SK-N-SH (cell line): Measurements from ENCODE around the gene SSBP2. TPM values are rescaled to one million over a fixed set of nuclear protein-coding genes. Genes with fewer than 3 reads are reported as not detected.

Experiments
- CTCF ChIA-PET: fragments of 300-600, 350-600 bp; formaldehyde crosslinking; extraction: SDS; loops from one replicate; lab custom pipeline; 2021; lab: Yijun Ruan, JAX
- POLR2A ChIA-PET: fragments of 350-600 bp; sonication (Branson Sonifier 250); formaldehyde crosslinking; extraction: SDS; loops from one replicate; lab custom pipeline; 2020; ENCODE audit warnings: antibody characterized with exemption, inconsistent platforms; lab: Yijun Ruan, JAX
- DNase-seq: peaks from one replicate; pipeline ENCODE4 v3.0.0; 2012
- H2AFZ ChIP-seq: fragments of 200-600 bp; sonication (generic); 2 replicates; pipeline ENCODE4 v1.8.1; 2016; ENCODE audit warnings: antibody characterized with exemption, mild to moderate bottlenecking, low read depth
- H3F3A ChIP-seq: fragments of 200-600 bp; sonication (generic); replicated peaks from 2 replicates; pipeline ENCODE3; 2016; ENCODE audit warnings: antibody characterized with exemption, mild to moderate bottlenecking; ENCODE audit not compliant: insufficient read depth
- H3K27ac ChIP-seq, 2 experiments: fragments of 200-500 bp in 1 of 2; fragments of 200-600 bp in 1 of 2; sonication (Bioruptor generic) in 1 of 2; sonication (generic), shearing (Covaris generic) in 1 of 2; 2 replicates each; pipeline versions ENCODE4 v1.5.1 to v1.6.1; 2014 to 2016; ENCODE audit warnings: low read depth in 2 of 2, inconsistent platforms in 1 of 2, low read length in 1 of 2, mild to moderate bottlenecking in 1 of 2, mixed read lengths in 1 of 2
- H3K27me3 ChIP-seq: fragments of 200-600 bp; sonication (generic), shearing (Covaris generic); 2 replicates; pipeline ENCODE4 v1.6.1; 2016; ENCODE audit warnings: mixed run types; ENCODE audit not compliant: insufficient read depth
- H3K36me3 ChIP-seq, 2 experiments: fragments of 200-500 bp in 1 of 2; fragments of 200-600 bp in 1 of 2; sonication (Bioruptor generic) in 1 of 2; sonication (generic) in 1 of 2; replicated peaks in 1 of 2; 2 replicates each; pipeline versions ENCODE3 to v1.5.1; 2014 to 2016; ENCODE audit warnings: low read length in 1 of 2, mild to moderate bottlenecking in 1 of 2; ENCODE audit not compliant: insufficient read depth in 2 of 2, control insufficient read depth in 1 of 2
- H3K4me1 ChIP-seq, 2 experiments: fragments of 200-500 bp in 1 of 2; fragments of 200-600 bp in 1 of 2; sonication (Bioruptor generic) in 1 of 2; sonication (generic), shearing (Covaris generic) in 1 of 2; 2 replicates each; pipeline versions ENCODE4 v1.5.1 to v1.6.1; 2014 to 2016; ENCODE audit warnings: low read depth in 1 of 2, low read length in 1 of 2, mixed run types in 1 of 2; ENCODE audit not compliant: insufficient read depth in 2 of 2, control insufficient read depth in 1 of 2
- H3K4me2 ChIP-seq: fragments of 200-600 bp; sonication (generic), shearing (Covaris generic); 2 replicates; pipeline ENCODE4 v1.6.1; 2017; ENCODE audit warnings: mixed run types
- H3K4me3 ChIP-seq, 2 experiments: fragments of 200-500 bp in 1 of 2; fragments of 200-600 bp in 1 of 2; sonication (Bioruptor generic) in 1 of 2; sonication (generic), shearing (Covaris generic) in 1 of 2; 2 replicates each; pipeline versions ENCODE4 v1.5.1 to v1.8.1; 2014 to 2016; ENCODE audit warnings: low read depth in 2 of 2, inconsistent platforms in 1 of 2, low read length in 1 of 2, mild to moderate bottlenecking in 1 of 2, mixed read lengths in 1 of 2, moderate library complexity in 1 of 2
- H3K79me2 ChIP-seq: fragments of 200-600 bp; sonication (generic); 2 replicates; pipeline ENCODE4 v1.8.1; 2017; ENCODE audit warnings: mild to moderate bottlenecking; ENCODE audit not compliant: insufficient read depth
- H3K9ac ChIP-seq: fragments of 200-600 bp; sonication (generic); 2 replicates; pipeline ENCODE4 v1.6.1; 2017; ENCODE audit warnings: mixed run types
- H3K9me2 ChIP-seq: fragments of 200-600 bp; sonication (generic); 2 replicates; pipeline ENCODE4 v1.6.1; 2017; ENCODE audit warnings: mixed run types
- H3K9me3 ChIP-seq: fragments of 200-600 bp; sonication (generic); 2 replicates; pipeline ENCODE4 v1.6.1; 2017; ENCODE audit warnings: mixed run types, mild to moderate bottlenecking, moderate library complexity
- H4K20me1 ChIP-seq: fragments of 200-600 bp; sonication (generic); 2 replicates; pipeline ENCODE4 v1.6.1; 2017; ENCODE audit warnings: mild to moderate bottlenecking, mixed run types; ENCODE audit not compliant: insufficient read depth
- ELF1 ChIP-seq: IDR thresholded peaks from 2 replicates; pipeline ENCODE4 v1.4.0; 2012
- FOSL2 ChIP-seq: IDR thresholded peaks from 2 replicates; pipeline ENCODE4 v1.4.0; 2012; ENCODE audit warnings: low read depth, mild to moderate bottlenecking, moderate library complexity, borderline replicate concordance
- FOXJ3 ChIP-seq: sonication (generic); formaldehyde crosslinking; IDR thresholded peaks from 2 replicates; pipeline ENCODE4 v1.5.1; 2020; ENCODE audit warnings: mild to moderate bottlenecking, missing genetic modification reagents
- GABPA ChIP-seq: IDR thresholded peaks from 2 replicates; pipeline ENCODE4 v1.4.0; 2012; ENCODE audit warnings: low read depth, mild to moderate bottlenecking
- NFIC ChIP-seq: IDR thresholded peaks from 2 replicates; pipeline ENCODE4 v1.4.0; 2012; ENCODE audit warnings: borderline replicate concordance
- RAD21 ChIP-seq: IDR thresholded peaks from 2 replicates; pipeline ENCODE4 v1.6.1; 2012; ENCODE audit warnings: mild to moderate bottlenecking, low read length
- RFX5 ChIP-seq: IDR thresholded peaks from 2 replicates; pipeline ENCODE4 v1.6.1; 2012; ENCODE audit warnings: mild to moderate bottlenecking, improper control_type of control experiment, low read length
- RXRA ChIP-seq: IDR thresholded peaks from 2 replicates; pipeline ENCODE4 v1.4.0; 2012; ENCODE audit warnings: low read depth, mild to moderate bottlenecking, borderline replicate concordance
- TCF12 ChIP-seq: IDR thresholded peaks from 2 replicates; pipeline ENCODE4 v1.4.0; 2012
- TEAD4 ChIP-seq: IDR thresholded peaks from 2 replicates; pipeline ENCODE4 v1.4.0; 2012; ENCODE audit warnings: mild to moderate bottlenecking, borderline replicate concordance; ENCODE audit not compliant: insufficient read depth
- WGBS: methylation state at CpG from one replicate; pipeline ENCODE4 v1.1.6; 2017; ENCODE audit warnings: low lambda C conversion rate; 5-methylcytosine and 5-hydroxymethylcytosine counted together
- polyA plus RNA-seq, 3 experiments: library from polyadenylated mRNA; depleted of rRNA; stranded (reverse); fragments of >200 nt; gene quantifications; 2 replicates each; pipeline ENCODE4 v1.2.3, GENCODE V29; 2012
- TF ChIP-seq, protein P1 (sequence below): IDR thresholded peaks from 2 replicates; pipeline ENCODE4 v1.4.0; 2012; ENCODE audit warnings: low read depth, borderline replicate concordance
- TF ChIP-seq, protein P2 (sequence below): IDR thresholded peaks from 2 replicates; pipeline ENCODE4 v1.4.0; 2012; ENCODE audit warnings: low read depth, borderline replicate concordance

Gene SSBP2
- polyA plus RNA-seq, 1 of the 3 experiments (the other 2 are of a cell fraction): 35.3 TPM

GRCh38 chr5:81642210-81642609, 108.7 kb downstream of the SSBP2 start:
- peaks cover 0 to 10% of the 10 kb centered on the region in 2 experiments; a peak in 2 of 4 replicates for H3K4me1 ChIP-seq
- ChIA-PET CTCF (no interaction called here), POLR2A (no interaction called here)
- H3K27me3 ChIP-seq: no peaks in the 10 kb centered on the region
- no peaks in the 10 kb centered on the region for H3K79me2 ChIP-seq
- no peaks in the 10 kb centered on the region for H3K9me2 ChIP-seq
- no peaks in the 10 kb centered on the region for H3K9me3 ChIP-seq
- H3F3A ChIP-seq: no peaks in the 10 kb centered on the region
- no peak overlapping the region for H3K4me3 ChIP-seq
- no peak overlapping the region for H3K4me2 ChIP-seq
- no peaks in the 10 kb centered on the region for H4K20me1 ChIP-seq
- no peak for DNase-seq
- peaks cover 0 to under 1% of the 10 kb centered on the region in 2 experiments for H3K36me3 ChIP-seq
- H3K9ac ChIP-seq: no peak overlapping the region
- TF ChIP-seq RXRA: no peak
- TF ChIP-seq ELF1: no peak
- TF ChIP-seq TCF12: no peak
- TF ChIP-seq RFX5: no peak
- TF ChIP-seq TEAD4: no peak
- TF ChIP-seq RAD21: no peak
- no peak for TF ChIP-seq NFIC
- TF ChIP-seq, protein P1, sequence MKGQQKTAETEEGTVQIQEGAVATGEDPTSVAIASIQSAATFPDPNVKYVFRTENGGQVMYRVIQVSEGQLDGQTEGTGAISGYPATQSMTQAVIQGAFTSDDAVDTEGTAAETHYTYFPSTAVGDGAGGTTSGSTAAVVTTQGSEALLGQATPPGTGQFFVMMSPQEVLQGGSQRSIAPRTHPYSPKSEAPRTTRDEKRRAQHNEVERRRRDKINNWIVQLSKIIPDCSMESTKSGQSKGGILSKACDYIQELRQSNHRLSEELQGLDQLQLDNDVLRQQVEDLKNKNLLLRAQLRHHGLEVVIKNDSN: no peak
- no peak overlapping the region for H3K27ac ChIP-seq
- no peak overlapping the region for H2AFZ ChIP-seq

GRCh38 chr5:81639556-81639955, 111.3 kb downstream of the SSBP2 start:
- POLR2A ChIA-PET: no interaction called here
- H3K27ac ChIP-seq: peak overlapping the region in 1 of 2 experiments; percentile 20; a peak in 2 of 4 replicates
- H3K27me3 ChIP-seq: no peaks in the 10 kb centered on the region
- no peaks in the 10 kb centered on the region for H3K9me3 ChIP-seq
- no peak for DNase-seq
- H3K4me2 ChIP-seq: peak overlapping the region; percentile 8; the same call in 1 of the 2 replicates
- WGBS: 80% methylated on average over 1 of the region's 1 CpG
- CTCF ChIA-PET: no interaction called here
- no peaks in the 10 kb centered on the region for H3F3A ChIP-seq
- no peak overlapping the region for H3K4me3 ChIP-seq
- H3K79me2 ChIP-seq: no peaks in the 10 kb centered on the region
- H3K9ac ChIP-seq: 0 out of 2 replicates have a peak overlapping the region, but pooled peaks have one; percentile 4
- TF ChIP-seq FOSL2: peak; percentile 22; the same call in 1 of the 2 replicates
- TF ChIP-seq, protein P2, sequence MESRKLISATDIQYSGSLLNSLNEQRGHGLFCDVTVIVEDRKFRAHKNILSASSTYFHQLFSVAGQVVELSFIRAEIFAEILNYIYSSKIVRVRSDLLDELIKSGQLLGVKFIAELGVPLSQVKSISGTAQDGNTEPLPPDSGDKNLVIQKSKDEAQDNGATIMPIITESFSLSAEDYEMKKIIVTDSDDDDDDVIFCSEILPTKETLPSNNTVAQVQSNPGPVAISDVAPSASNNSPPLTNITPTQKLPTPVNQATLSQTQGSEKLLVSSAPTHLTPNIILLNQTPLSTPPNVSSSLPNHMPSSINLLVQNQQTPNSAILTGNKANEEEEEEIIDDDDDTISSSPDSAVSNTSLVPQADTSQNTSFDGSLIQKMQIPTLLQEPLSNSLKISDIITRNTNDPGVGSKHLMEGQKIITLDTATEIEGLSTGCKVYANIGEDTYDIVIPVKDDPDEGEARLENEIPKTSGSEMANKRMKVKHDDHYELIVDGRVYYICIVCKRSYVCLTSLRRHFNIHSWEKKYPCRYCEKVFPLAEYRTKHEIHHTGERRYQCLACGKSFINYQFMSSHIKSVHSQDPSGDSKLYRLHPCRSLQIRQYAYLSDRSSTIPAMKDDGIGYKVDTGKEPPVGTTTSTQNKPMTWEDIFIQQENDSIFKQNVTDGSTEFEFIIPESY: no peak
- no peak for TF ChIP-seq GABPA
- no peak for TF ChIP-seq FOXJ3 (CRISPR knock-in tag)
- H3K36me3 ChIP-seq: peaks cover 0 to 5% of the 10 kb centered on the region in 2 experiments
- H3K4me1 ChIP-seq: peaks cover 0 to 10% of the 10 kb centered on the region in 2 experiments; a peak in 2 of 4 replicates
- H2AFZ ChIP-seq: no peak overlapping the region
- H4K20me1 ChIP-seq: no peaks in the 10 kb centered on the region
- no peaks in the 10 kb centered on the region for H3K9me2 ChIP-seq
